GM23248 (cell line): ENCODE results near the gene EFCAB8. TPM values are rescaled to one million over a fixed set of nuclear protein-coding genes. Genes with fewer than 3 reads are reported as not detected.

Source experiments
- DNase-seq: peaks from one replicate; pipeline ENCODE4 v3.0.0-alpha.2; 2015
- H2AFZ ChIP-seq: fragments of 200-600 bp; sonication (generic); 2 replicates; pipeline ENCODE4 v1.6.1; 2016; ENCODE audit warnings: antibody characterized with exemption
- H3F3A ChIP-seq: fragments of 200-600 bp; sonication (generic); 2 replicates; pipeline ENCODE4 v1.6.1; 2016; ENCODE audit warnings: mild to moderate bottlenecking, antibody characterized with exemption, mixed run types; ENCODE audit not compliant: insufficient read depth
- H3K27ac ChIP-seq: fragments of 200-600 bp; sonication (generic); 2 replicates; pipeline ENCODE4 v1.5.1; 2016; ENCODE audit warnings: mild to moderate bottlenecking
- H3K27me3 ChIP-seq: fragments of 200-600 bp; sonication (generic); replicated peaks from 2 replicates; pipeline ENCODE4 v1.6.1; 2016; ENCODE audit warnings: mild to moderate bottlenecking; ENCODE audit not compliant: insufficient read depth
- H3K36me3 ChIP-seq: fragments of 200-600 bp; sonication (generic); 2 replicates; pipeline ENCODE4 v1.6.1; 2016; ENCODE audit warnings: low read depth, mild to moderate bottlenecking
- H3K4me1 ChIP-seq: fragments of 200-600 bp; sonication (generic); 2 replicates; pipeline ENCODE4 v1.6.1; 2016; ENCODE audit warnings: mild to moderate bottlenecking; ENCODE audit not compliant: insufficient read depth
- H3K4me2 ChIP-seq: fragments of 200-600 bp; sonication (generic); one replicate; pipeline ENCODE4 v1.6.1; 2016; ENCODE audit warnings: mild to moderate bottlenecking; ENCODE audit not compliant: unreplicated experiment
- H3K4me3 ChIP-seq: fragments of 200-600 bp; sonication (generic); 2 replicates; pipeline ENCODE4 v1.5.1; 2016; ENCODE audit warnings: mild to moderate bottlenecking
- H3K79me2 ChIP-seq: fragments of 200-600 bp; sonication (generic); 2 replicates; pipeline ENCODE4 v1.6.1; 2016; ENCODE audit warnings: mild to moderate bottlenecking; ENCODE audit not compliant: insufficient read depth
- H3K9ac ChIP-seq: fragments of 200-600 bp; sonication (generic); 2 replicates; pipeline ENCODE4 v1.6.1; 2016; ENCODE audit warnings: mild to moderate bottlenecking
- H3K9me2 ChIP-seq: fragments of 200-600 bp; sonication (generic); 2 replicates; pipeline ENCODE4 v1.6.1; 2016; ENCODE audit warnings: mixed run types, mild to moderate bottlenecking, moderate library complexity; ENCODE audit not compliant: insufficient read depth
- H3K9me3 ChIP-seq: fragments of 200-600 bp; sonication (generic); one replicate; pipeline ENCODE4 v1.6.1; 2017; ENCODE audit warnings: low read depth
- H4K20me1 ChIP-seq: fragments of 200-600 bp; sonication (generic); 2 replicates; pipeline ENCODE4 v1.6.0; 2016; ENCODE audit not compliant: insufficient read depth
- EZH2 ChIP-seq: fragments of 200-600 bp; sonication (generic); IDR thresholded peaks from 2 replicates; pipeline ENCODE4 v1.6.1; 2018; ENCODE audit warnings: antibody characterized with exemption, mild to moderate bottlenecking; ENCODE audit not compliant: insufficient read depth, poor library complexity, severe bottlenecking
- EZH2phosphoT487 ChIP-seq: fragments of 200-600 bp; sonication (generic); IDR thresholded peaks from 2 replicates; pipeline ENCODE4 v1.6.1; 2018; ENCODE audit warnings: antibody characterized with exemption, moderate library complexity, mild to moderate bottlenecking, low read depth; ENCODE audit not compliant: insufficient read depth
- WGBS, 2 experiments: methylation state at CpG; one replicate each; pipeline ENCODE4 v1.1.6; 2015 to 2017; ENCODE audit warnings: low lambda C conversion rate in 2 of 2, low coverage in 1 of 2; ENCODE audit errors: missing lambda C conversion rate in 2 of 2; 5-methylcytosine and 5-hydroxymethylcytosine counted together
- in situ Hi-C: fragments of 300-500 bp; cut with MboI; formaldehyde crosslinking; loops from 2 replicates; pipeline ENCODE4 v1.15.0; 2020
- polyA plus RNA-seq: library from polyadenylated mRNA; unstranded; fragments of >200 nt; fragmentation: Nextera tagmentation; extraction: Ambion mirVana; gene quantifications from 2 replicates; pipeline ENCODE4 v1.2.1, GENCODE V29; 2016
- total RNA-seq: library from RNA; depleted of rRNA; stranded (reverse); fragments of >200 nt; shearing (Covaris generic); gene quantifications from 2 replicates; pipeline ENCODE4 v1.2.3, GENCODE V29; 2014

The EFCAB8 gene
- total and polyA plus RNA-seq, 2 experiments from 2014 or later = not detected

GRCh38 chr20:32839227-32839981 lies 19.3 kb upstream of the EFCAB8 start:
- Histone ChIP-seq H3K79me2 (peaks cover 97% of the 10 kb centered on the region), H3K4me1 (no peaks in the 10 kb centered on the region), H3K9me3 (no peaks in the 10 kb centered on the region), H3K36me3 (peaks cover 51% of the 10 kb centered on the region), H3K9ac (no peak overlapping the region), H3K4me2 (no peak overlapping the region), H2AFZ (no peak overlapping the region), H3K9me2 (no peaks in the 10 kb centered on the region), H3K27me3 (no peaks in the 10 kb centered on the region), H4K20me1 (no peaks in the 10 kb centered on the region; the same call in 1 of the 2 replicates), H3K27ac (no peak overlapping the region), H3F3A (no peaks in the 10 kb centered on the region), H3K4me3 (no peak overlapping the region)
- in situ Hi-C loops = no loop called here
- DNase-seq = no peak
- WGBS, 2 experiments = 96 to 98% methylated on average over 17 of the region's 17 CpGs
- TF ChIP-seq EZH2 (no peak), EZH2phosphoT487 (no peak)

GRCh38 chr20:32839982-32840285 lies 18.8 kb upstream of the EFCAB8 start:
- no peak for DNase-seq
- in situ Hi-C loops = no loop called here
- H3K27ac ChIP-seq = no peak overlapping the region
- H2AFZ ChIP-seq = no peak overlapping the region
- no peak overlapping the region for H3K4me2 ChIP-seq
- 98 to 99% methylated on average over 4 of the region's 4 CpGs for WGBS, 2 experiments
- no peaks in the 10 kb centered on the region for H3K27me3 ChIP-seq
- H4K20me1 ChIP-seq = no peaks in the 10 kb centered on the region; the same call in 1 of the 2 replicates
- H3K9me3 ChIP-seq = no peaks in the 10 kb centered on the region
- H3K9me2 ChIP-seq = no peaks in the 10 kb centered on the region
- H3K9ac ChIP-seq = no peak overlapping the region
- peaks cover 45% of the 10 kb centered on the region for H3K36me3 ChIP-seq
- no peaks in the 10 kb centered on the region for H3F3A ChIP-seq
- peaks cover 97% of the 10 kb centered on the region for H3K79me2 ChIP-seq
- TF ChIP-seq EZH2phosphoT487 (no peak), EZH2 (no peak)
- H3K4me1 ChIP-seq = no peaks in the 10 kb centered on the region
- no peak overlapping the region for H3K4me3 ChIP-seq

- no peak overlapping the region for H3K4me2 ChIP-seq
- H3K9ac ChIP-seq = no peak overlapping the region
- H3K9me3 ChIP-seq = no peaks in the 10 kb centered on the region
- no peaks in the 10 kb centered on the region for H3K9me2 ChIP-seq
- no peaks in the 10 kb centered on the region for H3K4me1 ChIP-seq
- no peak for DNase-seq
- H3K36me3 ChIP-seq = peaks cover 48% of the 10 kb centered on the region
- no peaks in the 10 kb centered on the region; the same call in 1 of the 2 replicates for H4K20me1 ChIP-seq
- H3K27me3 ChIP-seq = no peaks in the 10 kb centered on the region
- in situ Hi-C loops = no loop called here
- H2AFZ ChIP-seq = no peak overlapping the region
- no peaks in the 10 kb centered on the region; the same call in 1 of the 2 replicates for H3F3A ChIP-seq
- WGBS, 2 experiments = 86 to 89% methylated on average over 8 to 9 of the region's 9 CpGs
- H3K27ac ChIP-seq = no peak overlapping the region
- H3K4me3 ChIP-seq = no peak overlapping the region
- no peak for TF ChIP-seq EZH2
- no peak for TF ChIP-seq EZH2phosphoT487
- peaks cover 97% of the 10 kb centered on the region for H3K79me2 ChIP-seq
Measured at GRCh38 chr20:32841174-32841573, 17.5 kb upstream of the EFCAB8 start.

GRCh38 chr20:32841632-32842031 lies 17.1 kb upstream of the EFCAB8 start:
- Histone ChIP-seq H4K20me1 (no peaks in the 10 kb centered on the region), H3K4me3 (no peak overlapping the region), H3K9ac (no peak overlapping the region), H2AFZ (no peak overlapping the region), H3K27ac (no peak overlapping the region), H3K79me2 (peaks cover 97% of the 10 kb centered on the region), H3K4me1 (no peaks in the 10 kb centered on the region), H3K36me3 (peaks cover 47% of the 10 kb centered on the region), H3K9me2 (no peaks in the 10 kb centered on the region), H3K27me3 (no peaks in the 10 kb centered on the region), H3K4me2 (no peak overlapping the region), H3K9me3 (no peaks in the 10 kb centered on the region), H3F3A (no peaks in the 10 kb centered on the region; the same call in 1 of the 2 replicates)
- in situ Hi-C loops = no loop called here
- no peak for DNase-seq
- no peak for TF ChIP-seq EZH2phosphoT487
- no peak for TF ChIP-seq EZH2
- WGBS, 2 experiments = 92 to 100% methylated on average over 2 of the region's 2 CpGs
